Measurements from ENCODE around the gene TBC1D32.

The TBC1D32 gene

DNA sequence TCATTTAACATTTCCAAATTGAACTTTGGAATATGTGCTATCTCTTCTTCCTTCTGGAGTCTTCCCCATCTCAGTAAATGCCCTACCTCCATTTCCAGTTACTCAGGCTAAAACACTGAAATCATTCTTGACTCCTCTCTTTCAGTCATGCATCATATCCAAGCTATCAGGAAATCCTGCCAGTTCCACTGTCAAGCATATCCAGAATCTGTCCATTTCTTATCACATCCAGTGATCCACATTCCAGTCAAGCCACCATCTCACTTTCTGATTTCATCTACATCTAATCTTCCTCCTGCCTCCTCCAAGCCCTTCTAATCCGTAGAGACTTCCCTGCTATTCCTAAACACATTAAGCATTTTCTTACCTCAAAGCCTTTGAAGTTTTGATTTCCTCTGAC is 15.3 kb upstream of the TBC1D32 start:
- TF ChIP-seq, protein P1, sequence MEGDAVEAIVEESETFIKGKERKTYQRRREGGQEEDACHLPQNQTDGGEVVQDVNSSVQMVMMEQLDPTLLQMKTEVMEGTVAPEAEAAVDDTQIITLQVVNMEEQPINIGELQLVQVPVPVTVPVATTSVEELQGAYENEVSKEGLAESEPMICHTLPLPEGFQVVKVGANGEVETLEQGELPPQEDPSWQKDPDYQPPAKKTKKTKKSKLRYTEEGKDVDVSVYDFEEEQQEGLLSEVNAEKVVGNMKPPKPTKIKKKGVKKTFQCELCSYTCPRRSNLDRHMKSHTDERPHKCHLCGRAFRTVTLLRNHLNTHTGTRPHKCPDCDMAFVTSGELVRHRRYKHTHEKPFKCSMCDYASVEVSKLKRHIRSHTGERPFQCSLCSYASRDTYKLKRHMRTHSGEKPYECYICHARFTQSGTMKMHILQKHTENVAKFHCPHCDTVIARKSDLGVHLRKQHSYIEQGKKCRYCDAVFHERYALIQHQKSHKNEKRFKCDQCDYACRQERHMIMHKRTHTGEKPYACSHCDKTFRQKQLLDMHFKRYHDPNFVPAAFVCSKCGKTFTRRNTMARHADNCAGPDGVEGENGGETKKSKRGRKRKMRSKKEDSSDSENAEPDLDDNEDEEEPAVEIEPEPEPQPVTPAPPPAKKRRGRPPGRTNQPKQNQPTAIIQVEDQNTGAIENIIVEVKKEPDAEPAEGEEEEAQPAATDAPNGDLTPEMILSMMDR (IDR thresholded peaks at IDR 0.05), result no peak
- Histone ChIP-seq H3K9me3 (no peaks in the 10 kb centered on the region), H3K4me3 (ENCODE audit: low read depth in 1 of 2, low read length in 1 of 2) (no peak overlapping the region), H3K36me3 (no peaks in the 10 kb centered on the region), H3K27ac (no peak overlapping the region), H3K27me3 (no peaks in the 10 kb centered on the region), H3K4me1 (ENCODE audit: control insufficient read depth in 1 of 2, insufficient read depth in 1 of 2, low read depth in 1 of 2, low read length in 1 of 2) (no peaks in the 10 kb centered on the region)

DNA sequence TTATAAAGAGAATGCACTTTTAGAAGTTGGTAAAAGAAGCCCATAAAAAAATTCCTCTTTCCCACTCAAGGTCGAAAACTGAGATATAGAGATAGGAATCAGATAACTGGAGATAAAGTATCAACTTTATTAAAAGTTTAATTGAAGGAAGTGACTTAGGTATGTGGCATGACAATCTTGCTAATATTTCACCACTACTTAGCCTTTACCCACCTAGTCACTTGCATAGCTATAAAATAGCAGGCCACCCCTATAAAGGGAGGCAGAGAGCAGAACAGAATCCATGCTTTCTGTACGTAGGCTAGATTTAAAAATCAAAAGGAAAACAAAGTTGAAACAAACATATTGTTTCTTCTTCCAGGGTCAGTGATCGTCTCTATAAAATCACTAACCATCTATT is 13.2 kb upstream of the TBC1D32 start:
- H3K27ac ChIP-seq, result no peak overlapping the region
- no peaks in the 10 kb centered on the region for H3K27me3 ChIP-seq
- H3K4me3 ChIP-seq (ENCODE audit: low read depth in 1 of 2, low read length in 1 of 2), result no peak overlapping the region
- TF ChIP-seq, protein P1 (IDR thresholded peaks at IDR 0.05), result no peak
- H3K36me3 ChIP-seq, result no peaks in the 10 kb centered on the region
- H3K4me1 ChIP-seq (ENCODE audit: control insufficient read depth in 1 of 2, insufficient read depth in 1 of 2, low read depth in 1 of 2, low read length in 1 of 2), result no peaks in the 10 kb centered on the region
- no peaks in the 10 kb centered on the region for H3K9me3 ChIP-seq

DNA sequence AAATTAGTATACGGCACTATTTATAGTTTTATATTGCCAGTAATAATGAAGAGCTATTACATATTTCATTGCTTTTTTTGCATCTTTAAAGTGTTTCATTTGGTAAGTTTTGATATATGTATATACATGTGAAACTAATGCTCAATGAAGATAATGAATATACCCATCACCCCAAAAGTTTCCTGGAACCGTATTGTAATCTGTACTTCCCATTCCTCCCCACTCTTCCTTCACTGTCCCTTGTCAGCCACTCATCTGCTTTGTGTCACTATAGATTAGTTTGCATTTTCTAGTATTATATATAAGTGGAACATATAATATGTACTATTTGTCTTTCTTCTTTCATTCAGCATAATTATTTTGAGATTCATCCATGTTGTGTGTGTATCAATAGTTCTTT is 10.3 kb upstream of the TBC1D32 start:
- no peaks in the 10 kb centered on the region for H3K4me1 ChIP-seq (ENCODE audit: control insufficient read depth in 1 of 2, insufficient read depth in 1 of 2, low read depth in 1 of 2, low read length in 1 of 2)
- H3K27ac ChIP-seq, result no peak overlapping the region
- no peaks in the 10 kb centered on the region for H3K27me3 ChIP-seq
- no peaks in the 10 kb centered on the region for H3K36me3 ChIP-seq
- no peaks in the 10 kb centered on the region for H3K9me3 ChIP-seq
- TF ChIP-seq, protein P1 (IDR thresholded peaks at IDR 0.05), result no peak
- no peak overlapping the region for H3K4me3 ChIP-seq (ENCODE audit: low read depth in 1 of 2, low read length in 1 of 2)

DNA sequence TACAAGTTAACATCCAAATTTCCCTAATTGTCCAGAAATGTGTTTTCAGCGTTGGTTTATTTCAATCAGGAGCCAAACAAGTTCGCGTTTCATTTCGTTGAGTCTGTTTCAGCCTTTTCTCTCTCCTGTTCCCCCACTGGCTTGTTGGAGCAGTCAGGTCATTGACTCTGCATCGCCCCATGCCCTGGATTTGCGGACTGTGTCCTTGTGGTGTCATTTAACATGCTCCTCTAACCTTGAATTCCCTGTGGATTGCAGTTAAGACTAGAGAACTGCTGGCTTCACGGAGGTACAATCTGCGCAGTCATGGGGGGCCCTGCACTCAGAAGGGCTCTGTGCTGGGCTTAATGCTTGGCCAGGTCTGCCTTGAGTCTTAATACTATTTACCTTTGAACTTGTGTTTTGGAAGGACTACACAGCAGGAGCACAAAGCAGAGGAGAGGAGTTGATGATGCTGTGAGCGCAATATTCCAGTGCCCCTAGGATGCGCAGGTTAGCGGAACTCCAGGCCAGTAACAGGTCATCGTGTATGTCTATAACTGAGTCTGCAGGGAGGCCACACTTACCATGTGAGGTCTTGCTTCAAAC is 5.5 kb upstream of the TBC1D32 start:
- H3K9me3 ChIP-seq, result no peaks in the 10 kb centered on the region
- no peak overlapping the region for H3K27ac ChIP-seq
- H3K27me3 ChIP-seq, result no peaks in the 10 kb centered on the region

DNA sequence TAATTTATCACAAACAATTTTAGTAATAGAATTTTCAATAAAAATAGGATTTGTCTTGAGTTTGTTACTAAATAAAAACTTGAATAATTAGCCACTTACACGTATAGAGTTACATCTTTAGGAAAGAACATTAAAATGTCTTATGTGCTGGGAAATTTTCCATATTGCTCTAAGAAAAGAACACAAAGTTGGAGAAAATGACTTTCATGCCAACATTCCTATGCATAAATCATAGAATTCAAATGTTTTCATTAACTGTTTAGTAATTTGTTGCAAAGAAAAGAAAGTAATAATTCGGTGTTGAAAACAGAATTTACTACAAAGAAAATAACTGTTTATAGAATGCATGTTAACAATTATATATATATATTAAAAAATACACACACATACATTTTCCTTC is 4.7 kb upstream of the TBC1D32 start:
- TF ChIP-seq, protein P1 (IDR thresholded peaks at IDR 0.05), result no peak
- H3K36me3 ChIP-seq, result no peaks in the 10 kb centered on the region
- H3K9me3 ChIP-seq, result no peaks in the 10 kb centered on the region
- H3K4me1 ChIP-seq (ENCODE audit: control insufficient read depth in 1 of 2, insufficient read depth in 1 of 2, low read depth in 1 of 2, low read length in 1 of 2), result peaks cover 0 to 6% of the 10 kb centered on the region in 2 experiments
- no peak overlapping the region for H3K4me3 ChIP-seq (ENCODE audit: low read depth in 1 of 2, low read length in 1 of 2)
- H3K27me3 ChIP-seq, result no peaks in the 10 kb centered on the region
- no peak overlapping the region for H3K27ac ChIP-seq

More for the DNA sequence above, 5.5 kb upstream of the TBC1D32 start:
- no peak overlapping the region for H3K4me3 ChIP-seq (ENCODE audit: low read depth in 1 of 2, low read length in 1 of 2)
- H3K36me3 ChIP-seq, result no peaks in the 10 kb centered on the region
- peaks cover 0 to 3% of the 10 kb centered on the region in 2 experiments for H3K4me1 ChIP-seq (ENCODE audit: control insufficient read depth in 1 of 2, insufficient read depth in 1 of 2, low read depth in 1 of 2, low read length in 1 of 2)
- TF ChIP-seq, protein P1 (IDR thresholded peaks at IDR 0.05), result no peak
